ENCODE results near the gene TRPV3.
"Not testable (repeated sequence)": the region's sequence is repeated elsewhere in the genome, so short reads cannot be mapped to it uniquely, and the experiment has no call there.

TRPV3 gene

GRCh38 chr17:3524024-3524423 is 33.6 kb downstream of the TRPV3 start:
- no peak for DNase-seq (ENCODE audit: low read depth)

GRCh38 chr17:3519472-3519871 is 38.1 kb downstream of the TRPV3 start:
- DNase-seq (ENCODE audit: low read depth): not testable (repeated sequence)

GRCh38 chr17:3514873-3515272 is 42.7 kb downstream of the TRPV3 start:
- DNase-seq (ENCODE audit: low read depth): no peak

DNA sequence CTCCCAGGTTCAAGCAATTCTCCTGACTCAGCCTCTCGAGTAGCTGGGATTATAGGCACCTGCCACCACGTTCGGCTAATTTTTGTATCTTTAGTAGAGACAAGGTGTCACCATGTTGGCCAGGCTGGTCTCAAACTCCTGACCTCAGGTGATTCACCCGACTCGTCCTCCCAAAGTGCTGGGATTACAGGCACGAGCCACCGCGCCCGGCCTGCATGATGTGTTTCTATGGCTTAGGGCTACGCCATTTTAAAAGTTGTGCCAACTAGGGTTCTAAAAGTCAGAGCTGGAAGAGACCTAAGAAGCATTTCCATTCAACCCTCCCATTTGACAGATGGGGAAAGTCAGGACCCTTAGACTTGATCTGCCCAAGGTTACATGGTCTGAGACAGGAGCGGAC is 43.4 kb downstream of the TRPV3 start:
- not testable (repeated sequence) for DNase-seq (ENCODE audit: low read depth)

DNA sequence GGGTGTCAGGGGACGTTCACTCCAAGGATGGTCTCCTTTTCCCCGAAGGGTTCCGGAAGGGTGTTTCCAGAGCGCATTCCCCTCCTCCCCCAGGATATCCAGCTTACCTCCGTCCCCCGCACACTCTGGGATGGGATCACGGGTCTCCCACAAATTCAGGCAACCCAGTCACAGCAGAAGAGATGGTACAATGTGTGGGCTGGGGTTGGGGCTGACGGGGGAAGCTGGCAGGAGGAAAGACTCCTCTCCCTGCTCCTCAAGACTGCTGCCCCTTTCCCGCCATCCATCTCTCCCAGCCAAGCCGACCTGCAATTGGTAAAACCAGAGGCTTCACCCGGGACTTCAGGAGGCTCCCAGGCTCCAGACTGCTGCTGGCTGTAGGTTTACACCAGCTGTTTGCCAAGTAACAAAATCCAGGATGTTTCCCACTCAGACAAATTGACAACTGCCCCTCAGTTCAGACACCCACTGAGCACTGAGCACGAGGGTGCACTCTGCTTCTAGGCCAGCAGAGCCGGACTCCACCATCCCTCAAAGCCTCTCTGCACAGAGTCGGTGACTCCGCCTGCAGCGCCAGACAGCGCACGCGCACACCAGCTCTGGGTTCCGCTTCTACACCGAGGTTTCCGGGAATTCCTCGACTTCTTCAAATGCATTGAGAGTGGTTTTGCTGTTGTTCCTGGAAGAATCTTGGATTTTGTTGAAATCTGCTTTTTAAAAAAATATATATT is 44.1 kb downstream of the TRPV3 start:
- DNase-seq (ENCODE audit: low read depth): no peak

- DNase-seq (ENCODE audit: low read depth): no peak
Observed at GRCh38 chr17:3512505-3513171, 45.0 kb downstream of the TRPV3 start.

DNA sequence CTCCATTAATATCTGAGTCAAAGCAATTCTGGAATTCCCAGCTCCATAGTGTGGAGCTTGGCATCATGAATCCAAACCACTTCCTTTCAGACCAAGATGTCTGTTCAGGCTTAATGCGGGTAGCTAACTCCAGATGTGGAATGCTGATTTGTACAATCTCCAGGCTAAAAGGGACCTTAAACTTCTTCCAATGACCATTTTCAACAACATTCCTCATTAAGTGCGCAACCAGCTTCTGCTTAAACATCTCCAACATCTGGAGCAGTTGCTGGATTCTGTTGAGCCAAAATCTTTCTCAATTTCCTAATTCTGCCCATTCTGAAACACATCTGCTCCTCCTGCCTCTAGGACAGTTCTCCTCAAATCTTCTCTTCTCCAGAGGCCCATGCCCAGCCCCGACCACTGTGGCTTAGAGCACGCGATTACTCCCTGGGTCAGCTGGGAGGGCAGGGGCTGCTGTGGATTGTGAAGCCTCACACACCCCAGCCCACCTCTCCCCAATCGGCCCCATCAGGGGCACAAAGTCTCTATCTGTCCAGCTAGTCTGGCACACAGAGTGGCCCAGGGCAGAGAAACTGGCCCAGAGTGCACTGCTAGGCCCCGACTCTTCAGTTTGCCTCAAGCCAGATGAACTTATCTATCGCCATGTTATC is 45.6 kb downstream of the TRPV3 start:
- DNase-seq (ENCODE audit: low read depth): no peak

DNA sequence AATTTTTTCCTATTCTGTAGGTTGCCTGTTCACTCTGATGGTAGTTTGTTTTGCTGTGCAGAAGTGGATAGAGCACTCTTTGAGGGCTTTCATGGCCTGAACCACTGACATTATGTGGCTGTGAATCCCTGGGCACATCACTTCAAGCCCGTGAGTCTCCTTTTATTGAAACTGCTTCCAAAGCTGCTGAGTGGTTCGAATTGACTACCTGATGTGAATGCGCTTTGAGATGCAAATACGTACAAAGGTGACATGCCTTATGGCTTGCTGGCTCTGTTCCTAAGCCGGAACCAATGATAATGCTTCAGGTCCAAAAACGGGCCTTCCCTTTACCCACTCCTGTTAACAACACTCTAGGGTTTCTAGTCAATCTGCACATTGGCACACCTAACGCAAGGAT is 47.5 kb downstream of the TRPV3 start:
- DNase-seq (ENCODE audit: low read depth): no peak

GRCh38 chr17:3507869-3508268 is 49.7 kb downstream of the TRPV3 start:
- DNase-seq (ENCODE audit: low read depth): no peak

- DNase-seq (ENCODE audit: low read depth): no peak
Observed at GRCh38 chr17:3507071-3507470, 50.5 kb downstream of the TRPV3 start.

GRCh38 chr17:3506054-3506453 is 51.6 kb downstream of the TRPV3 start:
- no peak for DNase-seq (ENCODE audit: low read depth)

DNA sequence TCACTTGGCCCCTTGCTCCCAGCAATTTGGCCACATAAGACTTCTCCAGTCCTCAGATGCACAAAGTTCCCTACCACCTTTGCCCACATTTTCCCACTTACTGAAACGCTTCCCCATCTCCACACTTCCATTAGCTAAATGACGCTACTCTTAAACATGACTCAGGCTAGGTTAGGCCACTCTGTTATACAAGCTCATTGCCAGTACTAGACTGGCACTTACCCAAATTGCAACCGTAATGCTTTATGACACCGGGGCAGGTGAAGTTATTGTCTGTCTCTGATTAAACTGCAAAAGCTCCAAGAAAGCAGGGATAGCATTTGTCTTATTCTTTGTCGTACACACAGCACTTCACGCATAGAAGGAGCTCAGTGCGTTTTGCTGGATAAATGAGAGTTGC is 52.6 kb downstream of the TRPV3 start:
- DNase-seq (ENCODE audit: low read depth): no peak

- no peak for DNase-seq (ENCODE audit: low read depth)
Observed at GRCh38 chr17:3503285-3503684, 54.3 kb downstream of the TRPV3 start.

- no peak for DNase-seq (ENCODE audit: low read depth)
Observed at GRCh38 chr17:3502466-3502865, 55.1 kb downstream of the TRPV3 start.

DNA sequence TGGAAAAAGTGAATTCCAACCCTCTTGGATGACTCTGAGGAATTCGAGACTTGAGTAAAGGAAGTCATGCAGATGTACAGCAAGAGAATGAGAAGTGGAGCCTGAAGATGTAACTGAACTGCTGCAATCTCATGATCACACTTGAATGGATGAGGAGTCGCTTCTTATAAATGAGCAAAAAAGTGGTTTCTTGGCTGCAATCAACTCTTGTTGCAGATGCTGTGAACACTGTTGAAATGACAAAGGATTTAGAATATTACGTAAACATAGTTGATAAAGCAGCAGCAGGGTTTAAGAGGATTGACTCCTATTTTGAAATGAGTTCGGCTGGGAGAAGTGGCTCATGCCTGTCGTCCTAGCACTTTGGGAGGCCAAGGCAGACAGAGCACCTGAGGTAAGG is 56.3 kb downstream of the TRPV3 start:
- no peak for DNase-seq (ENCODE audit: low read depth)

DNA sequence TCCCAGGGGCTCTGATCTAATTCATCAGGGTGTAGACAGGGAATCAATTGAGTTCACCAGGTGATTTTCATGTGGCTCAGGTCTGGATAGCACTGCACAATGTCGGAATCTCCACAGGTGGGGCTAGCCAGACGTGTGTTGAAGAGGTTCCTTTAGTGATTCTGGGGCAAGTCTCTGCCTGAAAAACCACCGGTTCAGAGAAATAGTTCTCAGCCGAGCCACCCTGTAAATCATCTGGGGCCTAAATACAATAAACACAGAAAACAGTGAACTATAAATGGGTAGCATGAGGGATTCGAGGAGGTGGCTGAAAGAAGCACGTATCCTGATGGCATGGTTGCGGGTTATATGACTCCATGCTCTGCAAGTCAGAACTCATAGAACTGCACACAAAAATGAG is 60.5 kb downstream of the TRPV3 start:
- no peak for DNase-seq (ENCODE audit: low read depth)

- DNase-seq (ENCODE audit: low read depth): no peak
Observed at GRCh38 chr17:3485481-3486068, 72.0 kb downstream of the TRPV3 start.

- no peak for DNase-seq (ENCODE audit: low read depth)
Observed at GRCh38 chr17:3482852-3483251, 74.8 kb downstream of the TRPV3 start.

DNA sequence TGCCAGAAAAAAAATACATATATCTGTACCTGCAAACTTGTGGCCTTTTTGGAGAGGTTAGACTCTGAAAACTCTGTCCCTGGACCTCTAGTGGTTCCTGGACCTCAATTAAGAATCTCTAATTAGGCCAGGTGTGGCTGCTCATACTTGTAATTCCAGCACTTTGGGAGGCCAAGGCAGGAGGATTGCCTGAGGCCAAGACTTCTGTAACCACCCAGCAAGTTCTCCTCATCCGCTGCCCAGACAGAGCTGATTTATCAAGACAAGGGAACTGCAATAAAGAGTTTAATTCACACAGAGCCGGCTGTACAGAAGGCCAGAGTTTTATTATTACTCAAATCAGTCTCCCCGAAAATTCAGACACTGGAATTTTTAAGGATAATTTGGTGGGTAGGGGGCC is 77.6 kb downstream of the TRPV3 start:
- DNase-seq (ENCODE audit: low read depth): no peak

DNA sequence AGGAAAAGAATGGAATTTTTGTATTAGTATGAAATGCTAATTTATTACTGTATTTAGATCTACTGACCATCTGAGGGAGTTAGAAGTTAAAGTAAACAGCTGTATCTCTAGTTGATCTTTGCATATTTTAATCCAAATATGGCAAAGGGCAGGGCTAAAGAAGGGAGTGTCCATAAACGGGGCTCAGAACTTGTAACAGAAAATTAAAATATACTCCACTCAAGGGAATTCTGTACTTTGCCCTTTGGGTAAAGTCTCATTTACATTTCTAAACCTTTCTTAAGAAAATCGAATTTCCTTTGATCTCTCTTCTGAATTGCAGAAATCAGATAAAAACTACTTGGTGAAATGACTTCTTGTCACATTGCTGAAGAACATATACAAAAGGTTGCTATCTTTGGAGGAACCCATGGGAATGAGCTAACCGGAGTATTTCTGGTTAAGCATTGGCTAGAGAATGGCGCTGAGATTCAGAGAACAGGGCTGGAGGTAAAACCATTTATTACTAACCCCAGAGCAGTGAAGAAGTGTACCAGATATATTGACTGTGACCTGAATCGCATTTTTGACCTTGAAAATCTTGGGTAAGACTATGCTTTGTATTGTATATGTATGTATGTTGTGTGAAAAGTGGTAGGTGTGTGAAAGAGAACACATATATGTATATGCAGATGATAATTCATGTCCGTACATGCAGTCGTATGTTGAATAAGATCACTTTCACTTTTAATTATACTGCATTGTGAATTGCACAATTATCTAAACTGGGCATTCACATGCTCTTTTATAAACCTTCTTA is 81.6 kb downstream of the TRPV3 start, which contains the start of gene ASPA:
Gene ASPA (plus strand): TSS at position 186 of the 799 bp plus-strand sequence. CDS start 163 bp downstream, at position 349.
- no peak for DNase-seq (ENCODE audit: low read depth)

GRCh38 chr17:3475251-3475685 is 82.3 kb downstream of the TRPV3 start:
- DNase-seq (ENCODE audit: low read depth): no peak

DNA sequence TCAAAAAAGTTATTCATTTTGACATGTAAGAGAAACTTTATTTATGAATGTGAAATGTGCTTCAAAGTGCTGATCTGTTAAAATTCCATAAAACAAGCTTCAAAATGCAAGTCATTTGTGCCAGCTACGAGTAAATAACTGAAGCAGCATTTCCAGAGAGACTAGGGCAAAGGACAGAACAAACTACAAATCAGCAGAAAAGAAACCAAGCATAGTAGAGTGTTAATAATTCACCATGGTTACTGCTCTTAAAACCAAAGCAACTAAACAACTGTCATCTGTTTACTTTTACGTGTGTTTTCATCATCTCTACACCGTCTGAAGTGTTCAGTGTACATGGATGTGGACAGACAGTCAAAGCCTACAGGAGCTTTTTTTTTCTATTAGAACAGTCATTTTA is 83.4 kb downstream of the TRPV3 start:
- DNase-seq (ENCODE audit: low read depth): no peak
